WTC11 (cell line): Measurements from ENCODE around the gene WFDC12. TPM values are rescaled to one million over a fixed set of nuclear protein-coding genes. Genes with fewer than 3 reads are reported as not detected.

ENCODE experiments used
- ATAC-seq: fragments of 200-7000 bp; cut with Tn5 transposase; 2 replicates; pipeline ENCODE4 v1.10.0; 2021; ENCODE audit warnings: mild to moderate bottlenecking, moderate library complexity
- CTCF ChIA-PET: fragments of 300-600 bp; sonication (Branson Sonifier 250); formaldehyde crosslinking; loops from one replicate; lab custom pipeline; 2021; ENCODE audit warnings: antibody characterized with exemption; lab: Charles Lee
- POLR2A ChIA-PET: fragments of 350-600 bp; sonication (Branson Sonifier 250); formaldehyde crosslinking; loops from one replicate; lab custom pipeline; 2021; ENCODE audit warnings: antibody characterized with exemption; lab: Charles Lee
- DNase-seq: peaks from one replicate; pipeline ENCODE4 v3.0.0; 2021; ENCODE audit warnings: low spot score
- H3K27ac Mint-ChIP-seq: 2 replicates; pipeline ENCODE4 v1.8.0; 2021; ENCODE audit warnings: mixed read lengths
- H3K27me3 Mint-ChIP-seq: 2 replicates; pipeline ENCODE4 v1.8.0; 2021; ENCODE audit warnings: low read depth, mild to moderate bottlenecking, moderate library complexity, mixed read lengths
- H3K36me3 Mint-ChIP-seq: 2 replicates; pipeline ENCODE4 v1.8.0; 2021; ENCODE audit warnings: mixed read lengths
- H3K4me1 Mint-ChIP-seq: 2 replicates; pipeline ENCODE4 v1.8.0; 2022; ENCODE audit warnings: mixed read lengths
- H3K4me3 Mint-ChIP-seq: 2 replicates; pipeline ENCODE4 v1.8.0; 2021; ENCODE audit warnings: mild to moderate bottlenecking, moderate library complexity, mixed read lengths
- H3K9me3 Mint-ChIP-seq: 2 replicates; pipeline ENCODE4 v1.8.0; 2021; ENCODE audit warnings: mixed read lengths
- CBFB ChIP-seq: sonication (generic); formaldehyde crosslinking; IDR thresholded peaks from 2 replicates; pipeline ENCODE4 v1.8.1; 2022; ENCODE audit warnings: mild to moderate bottlenecking, low read depth, missing genetic modification reagents
- CTCF ChIP-seq: fragments of 200-600 bp; IDR thresholded peaks from 2 replicates; pipeline ENCODE4 v1.8.0; 2022; ENCODE audit warnings: antibody characterized with exemption
- ESRRA ChIP-seq: sonication (generic); formaldehyde crosslinking; IDR thresholded peaks from 2 replicates; pipeline ENCODE4 v1.8.1; 2022; ENCODE audit warnings: mild to moderate bottlenecking, missing genetic modification reagents, borderline replicate concordance
- ETV6 ChIP-seq: sonication (generic); formaldehyde crosslinking; IDR thresholded peaks from 2 replicates; pipeline ENCODE4 v1.8.1; 2022; ENCODE audit warnings: mild to moderate bottlenecking, missing genetic modification reagents
- GRHL2 ChIP-seq: fragments of 250-450 bp; sonication (Bioruptor Pico); IDR thresholded peaks from 2 replicates; pipeline ENCODE4 v1.8.0; 2022; ENCODE audit warnings: mild to moderate bottlenecking, moderate library complexity; ENCODE audit not compliant: insufficient replicate concordance, severe bottlenecking
- GTF2I ChIP-seq: fragments of 250-450 bp; sonication (Bioruptor Pico); conservative IDR thresholded peaks from 2 replicates; pipeline ENCODE4 v1.4.0; 2021; ENCODE audit warnings: mild to moderate bottlenecking
- JAZF1 ChIP-seq: fragments of 250-450 bp; sonication (Bioruptor Pico); IDR thresholded peaks from 2 replicates; pipeline ENCODE4 v1.9.0; 2021; ENCODE audit warnings: moderate library complexity, mild to moderate bottlenecking, inconsistent platforms
- KAT7 ChIP-seq: sonication (generic); formaldehyde crosslinking; IDR thresholded peaks from 2 replicates; pipeline ENCODE4 v1.8.1; 2023; ENCODE audit warnings: missing genetic modification reagents, mild to moderate bottlenecking, borderline replicate concordance
- MXD4 ChIP-seq: fragments of 250-450 bp; sonication (Bioruptor Pico); IDR thresholded peaks from 2 replicates; pipeline ENCODE4 v1.8.0; 2021; ENCODE audit warnings: mild to moderate bottlenecking, moderate library complexity, borderline replicate concordance
- PRRX2 ChIP-seq: fragments of 250-450 bp; sonication (Bioruptor Pico); IDR thresholded peaks from 2 replicates; pipeline ENCODE4 v1.8.0; 2021; ENCODE audit warnings: mild to moderate bottlenecking
- RORB ChIP-seq: fragments of 250-450 bp; sonication (Bioruptor Pico); IDR thresholded peaks from 2 replicates; pipeline ENCODE4 v1.9.0; 2021; ENCODE audit warnings: mild to moderate bottlenecking
- SMAD4 ChIP-seq: sonication (generic); formaldehyde crosslinking; IDR thresholded peaks from 2 replicates; pipeline ENCODE4 v1.8.0; 2022; ENCODE audit warnings: mild to moderate bottlenecking, missing genetic modification reagents
- ZBTB21 ChIP-seq: sonication (generic); formaldehyde crosslinking; IDR thresholded peaks from 2 replicates; pipeline ENCODE4 v1.8.1; 2023; ENCODE audit warnings: mild to moderate bottlenecking, missing genetic modification reagents, borderline replicate concordance
- ZBTB43 ChIP-seq: sonication (generic); formaldehyde crosslinking; IDR thresholded peaks from 2 replicates; pipeline ENCODE4 v1.8.1; 2023; ENCODE audit warnings: mild to moderate bottlenecking, missing genetic modification reagents
- ZNF317 ChIP-seq: sonication (generic); formaldehyde crosslinking; IDR thresholded peaks from 2 replicates; pipeline ENCODE4 v1.8.1; 2023; ENCODE audit warnings: low read depth, mild to moderate bottlenecking, moderate library complexity, missing genetic modification reagents, borderline replicate concordance
- ZNF423 ChIP-seq: fragments of 250-450 bp; sonication (Bioruptor Pico); IDR thresholded peaks from 2 replicates; pipeline ENCODE4 v2.1.2; 2022; ENCODE audit warnings: mild to moderate bottlenecking, moderate library complexity
- total RNA-seq: library from RNA; stranded (reverse); gene quantifications from 3 replicates; pipeline ENCODE4 v1.2.3, GENCODE V29; 2021
- TF ChIP-seq, protein P1 (sequence below): sonication (generic); formaldehyde crosslinking; IDR thresholded peaks from 2 replicates; pipeline ENCODE4 v1.8.1; 2023; ENCODE audit warnings: mild to moderate bottlenecking, missing genetic modification reagents, moderate library complexity
- TF ChIP-seq, protein P2 (sequence below): fragments of 250-450 bp; sonication (Bioruptor Pico); IDR thresholded peaks from 2 replicates; pipeline ENCODE4 v1.9.0; 2021; ENCODE audit warnings: moderate library complexity, mild to moderate bottlenecking, inconsistent platforms, borderline replicate concordance
- TF ChIP-seq, protein P3 (sequence below): sonication (generic); formaldehyde crosslinking; IDR thresholded peaks from 2 replicates; pipeline ENCODE4 v1.8.1; 2022; ENCODE audit warnings: low read depth, mild to moderate bottlenecking, moderate library complexity, missing genetic modification reagents, borderline replicate concordance
- TF ChIP-seq, protein P4 (sequence below): fragments of 250-450 bp; sonication (Bioruptor Pico); IDR thresholded peaks from 2 replicates; pipeline ENCODE4 v1.9.0; 2021; ENCODE audit warnings: mild to moderate bottlenecking, borderline replicate concordance

The WFDC12 gene
- total RNA-seq, 1 experiment from 2014 or later = not detected

DNA sequence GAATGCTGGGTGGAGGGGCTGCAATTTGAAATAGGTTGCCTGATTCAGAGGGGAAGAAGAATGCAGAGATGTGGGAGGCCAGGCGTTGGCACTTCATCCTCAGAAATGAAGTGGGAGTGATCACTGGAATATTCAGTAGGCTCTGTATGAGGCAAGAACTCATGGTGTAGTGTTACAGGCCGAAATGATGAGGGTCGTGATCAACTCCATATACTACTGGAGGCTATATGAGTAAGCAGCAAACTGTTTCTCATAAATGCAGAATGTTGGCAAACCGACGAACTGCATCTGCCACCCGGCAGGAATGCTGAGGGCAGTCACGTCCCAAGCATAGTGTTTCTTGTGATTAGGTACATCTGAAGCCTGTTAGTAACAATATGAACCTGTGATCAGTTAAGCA, 36.0 kb downstream of the WFDC12 start:
- peaks cover 12% of the 10 kb centered on the region for H3K4me1 Mint-ChIP-seq
- no peaks in the 10 kb centered on the region for H3K27me3 Mint-ChIP-seq
- no peak for DNase-seq
- no peak for ATAC-seq
- H3K9me3 Mint-ChIP-seq = no peaks in the 10 kb centered on the region
- peak overlapping the region; percentile 53 for H3K27ac Mint-ChIP-seq
- H3K4me3 Mint-ChIP-seq = no peak overlapping the region
- CTCF ChIA-PET = interaction anchor here (0.7 to 1.4 kb wide), 3 partner anchors 24 to 51 kb away, joined by 3 to 4 read pairs (median 3); no protein-coding TSS in a partner anchor
- H3K36me3 Mint-ChIP-seq = peaks cover 3% of the 10 kb centered on the region; the same call in 1 of the 2 replicates
- TF ChIP-seq GTF2I = no peak
- TF ChIP-seq GRHL2 (CRISPR knock-in tag) = no peak
- no peak for TF ChIP-seq MXD4 (CRISPR knock-in tag)
- TF ChIP-seq ZNF423 (CRISPR knock-in tag) = no peak
- POLR2A ChIA-PET = no interaction called here

DNA sequence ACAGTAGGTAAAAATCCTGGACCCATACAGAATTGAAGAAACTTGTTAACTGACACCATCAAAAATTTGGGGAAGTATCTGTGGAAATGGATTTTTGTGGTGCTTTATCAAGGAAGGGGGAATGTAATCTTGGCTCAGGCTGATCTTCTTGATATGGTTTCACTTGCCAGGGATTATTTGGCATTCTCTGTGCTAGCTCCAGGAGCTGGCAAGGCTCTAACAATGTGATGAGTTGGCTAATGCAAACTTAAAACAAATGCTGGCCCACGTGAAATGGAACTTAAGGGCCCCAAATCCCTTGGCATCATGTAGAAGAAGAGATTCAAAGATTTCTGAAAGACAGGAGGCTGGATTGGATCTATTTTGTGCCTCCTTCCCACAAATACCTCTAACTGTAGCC, 36.5 kb downstream of the WFDC12 start:
- DNase-seq = no peak
- H3K9me3 Mint-ChIP-seq = peaks cover 3% of the 10 kb centered on the region
- POLR2A ChIA-PET = no interaction called here
- no peak overlapping the region for H3K4me3 Mint-ChIP-seq
- CTCF ChIA-PET = interaction anchor here (0.9 to 1.4 kb wide), 3 partner anchors 24 to 51 kb away, joined by 3 to 4 read pairs (median 4); no protein-coding TSS in a partner anchor
- TF ChIP-seq ZBTB21 (CRISPR knock-in tag) (no peak), MXD4 (CRISPR knock-in tag) (no peak), CBFB (CRISPR knock-in tag) (no peak), GRHL2 (CRISPR knock-in tag) (no peak), SMAD4 (CRISPR knock-in tag) (no peak), PRRX2 (no peak), ESRRA (CRISPR knock-in tag) (no peak), ZNF317 (no peak), RORB (CRISPR knock-in tag) (no peak), ZBTB43 (no peak), KAT7 (CRISPR knock-in tag) (no peak), CTCF (no peak), ETV6 (no peak), JAZF1 (CRISPR knock-in tag) (no peak)
- TF ChIP-seq, protein P1, sequence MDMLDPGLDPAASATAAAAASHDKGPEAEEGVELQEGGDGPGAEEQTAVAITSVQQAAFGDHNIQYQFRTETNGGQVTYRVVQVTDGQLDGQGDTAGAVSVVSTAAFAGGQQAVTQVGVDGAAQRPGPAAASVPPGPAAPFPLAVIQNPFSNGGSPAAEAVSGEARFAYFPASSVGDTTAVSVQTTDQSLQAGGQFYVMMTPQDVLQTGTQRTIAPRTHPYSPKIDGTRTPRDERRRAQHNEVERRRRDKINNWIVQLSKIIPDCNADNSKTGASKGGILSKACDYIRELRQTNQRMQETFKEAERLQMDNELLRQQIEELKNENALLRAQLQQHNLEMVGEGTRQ (CRISPR knock-in tag) = no peak
- TF ChIP-seq, protein P2, sequence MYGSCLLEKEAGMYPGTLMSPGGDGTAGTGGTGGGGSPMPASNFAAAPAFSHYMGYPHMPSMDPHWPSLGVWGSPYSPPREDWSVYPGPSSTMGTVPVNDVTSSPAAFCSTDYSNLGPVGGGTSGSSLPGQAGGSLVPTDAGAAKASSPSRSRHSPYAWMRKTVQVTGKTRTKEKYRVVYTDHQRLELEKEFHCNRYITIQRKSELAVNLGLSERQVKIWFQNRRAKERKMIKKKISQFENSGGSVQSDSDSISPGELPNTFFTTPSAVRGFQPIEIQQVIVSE (CRISPR knock-in tag) = no peak
- TF ChIP-seq, protein P3, sequence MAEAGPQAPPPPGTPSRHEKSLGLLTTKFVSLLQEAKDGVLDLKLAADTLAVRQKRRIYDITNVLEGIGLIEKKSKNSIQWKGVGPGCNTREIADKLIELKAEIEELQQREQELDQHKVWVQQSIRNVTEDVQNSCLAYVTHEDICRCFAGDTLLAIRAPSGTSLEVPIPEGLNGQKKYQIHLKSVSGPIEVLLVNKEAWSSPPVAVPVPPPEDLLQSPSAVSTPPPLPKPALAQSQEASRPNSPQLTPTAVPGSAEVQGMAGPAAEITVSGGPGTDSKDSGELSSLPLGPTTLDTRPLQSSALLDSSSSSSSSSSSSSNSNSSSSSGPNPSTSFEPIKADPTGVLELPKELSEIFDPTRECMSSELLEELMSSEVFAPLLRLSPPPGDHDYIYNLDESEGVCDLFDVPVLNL (CRISPR knock-in tag) = no peak
- TF ChIP-seq, protein P4, sequence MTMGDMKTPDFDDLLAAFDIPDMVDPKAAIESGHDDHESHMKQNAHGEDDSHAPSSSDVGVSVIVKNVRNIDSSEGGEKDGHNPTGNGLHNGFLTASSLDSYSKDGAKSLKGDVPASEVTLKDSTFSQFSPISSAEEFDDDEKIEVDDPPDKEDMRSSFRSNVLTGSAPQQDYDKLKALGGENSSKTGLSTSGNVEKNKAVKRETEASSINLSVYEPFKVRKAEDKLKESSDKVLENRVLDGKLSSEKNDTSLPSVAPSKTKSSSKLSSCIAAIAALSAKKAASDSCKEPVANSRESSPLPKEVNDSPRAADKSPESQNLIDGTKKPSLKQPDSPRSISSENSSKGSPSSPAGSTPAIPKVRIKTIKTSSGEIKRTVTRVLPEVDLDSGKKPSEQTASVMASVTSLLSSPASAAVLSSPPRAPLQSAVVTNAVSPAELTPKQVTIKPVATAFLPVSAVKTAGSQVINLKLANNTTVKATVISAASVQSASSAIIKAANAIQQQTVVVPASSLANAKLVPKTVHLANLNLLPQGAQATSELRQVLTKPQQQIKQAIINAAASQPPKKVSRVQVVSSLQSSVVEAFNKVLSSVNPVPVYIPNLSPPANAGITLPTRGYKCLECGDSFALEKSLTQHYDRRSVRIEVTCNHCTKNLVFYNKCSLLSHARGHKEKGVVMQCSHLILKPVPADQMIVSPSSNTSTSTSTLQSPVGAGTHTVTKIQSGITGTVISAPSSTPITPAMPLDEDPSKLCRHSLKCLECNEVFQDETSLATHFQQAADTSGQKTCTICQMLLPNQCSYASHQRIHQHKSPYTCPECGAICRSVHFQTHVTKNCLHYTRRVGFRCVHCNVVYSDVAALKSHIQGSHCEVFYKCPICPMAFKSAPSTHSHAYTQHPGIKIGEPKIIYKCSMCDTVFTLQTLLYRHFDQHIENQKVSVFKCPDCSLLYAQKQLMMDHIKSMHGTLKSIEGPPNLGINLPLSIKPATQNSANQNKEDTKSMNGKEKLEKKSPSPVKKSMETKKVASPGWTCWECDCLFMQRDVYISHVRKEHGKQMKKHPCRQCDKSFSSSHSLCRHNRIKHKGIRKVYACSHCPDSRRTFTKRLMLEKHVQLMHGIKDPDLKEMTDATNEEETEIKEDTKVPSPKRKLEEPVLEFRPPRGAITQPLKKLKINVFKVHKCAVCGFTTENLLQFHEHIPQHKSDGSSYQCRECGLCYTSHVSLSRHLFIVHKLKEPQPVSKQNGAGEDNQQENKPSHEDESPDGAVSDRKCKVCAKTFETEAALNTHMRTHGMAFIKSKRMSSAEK (CRISPR knock-in tag) = no peak
- TF ChIP-seq, all 79 proteins: peak for 0
- Mint-ChIP-seq H3K36me3 (peaks cover 7% of the 10 kb centered on the region), H3K27ac (peak overlapping the region; percentile 53), H3K4me1 (peaks cover 12% of the 10 kb centered on the region), H3K27me3 (no peaks in the 10 kb centered on the region)
- ATAC-seq = no peak
